ENCODE data around the gene NUMB. TPM values are rescaled to one million over a fixed set of nuclear protein-coding genes. Genes with fewer than 3 reads are reported as not detected.
A peak's percentile ranks its signal among the peaks of the same experiment; 100 is the strongest.

Gene NUMB
- total and polyA plus RNA-seq, 2 donors (not counting 3 experiments of a cell fraction or from before 2014, with no cell fraction given), result 128 to 164 TPM

- Histone ChIP-seq H3K27ac (ENCODE audit: insufficient read depth, low read depth, low read length) (peak overlapping the region; percentile 70), H3K79me2 (ENCODE audit: control insufficient read depth, insufficient read depth, low read length) (peaks cover 4% of the 10 kb centered on the region), H4K20me1 (replicated peaks; ENCODE audit: control insufficient read depth, extremely low read depth, insufficient read depth, low read length) (no peaks in the 10 kb centered on the region), H2AFZ (ENCODE audit: low read depth, low read length) (no peak overlapping the region), H3K36me3 (ENCODE audit: control insufficient read depth in 2 of 2, extremely low read depth in 1 of 2, insufficient read depth in 2 of 2, low read length in 2 of 2) (no peaks in the 10 kb centered on the region), H3K9me3 (replicated peaks; ENCODE audit: control insufficient read depth, insufficient read depth, low read length) (no peaks in the 10 kb centered on the region), H3K27me3 (ENCODE audit: control insufficient read depth in 2 of 2, insufficient read depth in 2 of 2, low read length in 2 of 2) (no peaks in the 10 kb centered on the region), H3K4me3 (replicated peaks in 1 of 3; ENCODE audit: insufficient read depth in 1 of 3, low read depth in 1 of 3, low read length in 3 of 3) (no peak overlapping the region), H3K9ac (replicated peaks; ENCODE audit: extremely low read depth, insufficient read depth, low read length) (peak overlapping the region; percentile 37), H3K9me1 (replicated peaks; ENCODE audit: control insufficient read depth, extremely low read depth, insufficient read depth, low read length) (no peaks in the 10 kb centered on the region), H3K4me2 (ENCODE audit: insufficient read depth, low read length) (peak overlapping the region; percentile 52), H3K4me1 (ENCODE audit: control insufficient read depth, extremely low read depth, insufficient read depth, low read length) (peaks cover 81% of the 10 kb centered on the region)
- no TSS peak for BruUV-seq (replicated peaks)
- POLR2A ChIA-PET, result interaction anchor here (0.6 kb wide), 1 partner anchor 47 kb away, joined by 6 read pairs; no protein-coding TSS in a partner anchor
- CTCF ChIA-PET, result interaction anchor here (0.7 to 11.6 kb wide), 7 partner anchors 9 to 290 kb away, joined by 3 to 123 read pairs (median 4); no protein-coding TSS in a partner anchor
- TF ChIP-seq JUN (IDR thresholded peaks at IDR 0.05; ENCODE audit: borderline replicate concordance, insufficient read depth, insufficient read length, low read depth) (no peak), GATA2 (IDR thresholded peaks at IDR 0.05; ENCODE audit: insufficient read depth, insufficient read length, low read depth, low read length) (peak; percentile 7)
- DNase-seq (ENCODE audit: low read depth, low spot score) (peak; percentile 62), FAIRE-seq (no peak)
- dilution Hi-C loops (cut with MboI; ENCODE audit: extremely low pct_ligation_motif_present, low sequenced_read_pairs), result loop anchor here (25.0 kb wide), 2 partner anchors 176 to 276 kb away; no protein-coding TSS in a partner anchor
- intact Hi-C loops (cut with micrococcal nuclease), result loop anchor here (2.0 kb wide), 1 partner anchor 28 kb away; the partner anchor contains the start of gene RIOX1
These were observed 4.5 kb upstream of the NUMB start for GRCh38 chr14:73462815-73463214.

GRCh38 chr14:73462048-73462715 lies 3.8 kb upstream of the NUMB start:
- POLR2A ChIA-PET, result interaction anchor here (0.6 to 1.3 kb wide), 2 partner anchors 9 to 47 kb away, joined by 3 to 6 read pairs; no protein-coding TSS in a partner anchor

More at GRCh38 chr14:73462048-73462715, 3.8 kb upstream of the NUMB start:
- no peak overlapping the region for H3K4me3 ChIP-seq (replicated peaks in 1 of 3; ENCODE audit: insufficient read depth in 1 of 3, low read depth in 1 of 3, low read length in 3 of 3)
- TF ChIP-seq EZH2 (IDR thresholded peaks at IDR 0.05; ENCODE audit: borderline replicate concordance, low read depth, low read length, severe bottlenecking) (no peak), POLR2A (IDR thresholded peaks at IDR 0.05; ENCODE audit: low read depth, low read length) (no peak), GATA2 (IDR thresholded peaks at IDR 0.05; ENCODE audit: insufficient read depth, insufficient read length, low read depth, low read length) (no peak), POLR2AphosphoS5 (IDR thresholded peaks at IDR 0.05; ENCODE audit: insufficient read depth, low read depth, low read length) (no peak)
- no TSS peak for BruUV-seq (replicated peaks)
- no peak for FAIRE-seq
- intact Hi-C loops (cut with micrococcal nuclease) (loop anchor here (2.0 kb wide), 1 partner anchor 29 kb away; the partner anchor contains the start of gene RIOX1), dilution Hi-C loops (cut with MboI; ENCODE audit: extremely low pct_ligation_motif_present, low sequenced_read_pairs) (loop anchor here (25.0 kb wide), 2 partner anchors 175 to 275 kb away; no protein-coding TSS in a partner anchor)
- H3K27me3 ChIP-seq (ENCODE audit: control insufficient read depth in 2 of 2, insufficient read depth in 2 of 2, low read length in 2 of 2), result no peaks in the 10 kb centered on the region
- no peaks in the 10 kb centered on the region for H3K9me3 ChIP-seq (replicated peaks; ENCODE audit: control insufficient read depth, insufficient read depth, low read length)
- peaks cover 79% of the 10 kb centered on the region for H3K4me1 ChIP-seq (ENCODE audit: control insufficient read depth, extremely low read depth, insufficient read depth, low read length)
- H3K36me3 ChIP-seq (ENCODE audit: control insufficient read depth in 2 of 2, extremely low read depth in 1 of 2, insufficient read depth in 2 of 2, low read length in 2 of 2), result no peaks in the 10 kb centered on the region
- peak overlapping the region; percentile 52 for H3K4me2 ChIP-seq (ENCODE audit: insufficient read depth, low read length)
- H3K79me2 ChIP-seq (ENCODE audit: control insufficient read depth, insufficient read depth, low read length), result peaks cover 10% of the 10 kb centered on the region
- H4K20me1 ChIP-seq (replicated peaks; ENCODE audit: control insufficient read depth, extremely low read depth, insufficient read depth, low read length), result no peaks in the 10 kb centered on the region
- H2AFZ ChIP-seq (ENCODE audit: low read depth, low read length), result peak overlapping the region; percentile 57
- H3K27ac ChIP-seq (ENCODE audit: insufficient read depth, low read depth, low read length), result peak overlapping the region; percentile 70
- H3K9ac ChIP-seq (replicated peaks; ENCODE audit: extremely low read depth, insufficient read depth, low read length), result peak overlapping the region; percentile 37
- no peaks in the 10 kb centered on the region for H3K9me1 ChIP-seq (replicated peaks; ENCODE audit: control insufficient read depth, extremely low read depth, insufficient read depth, low read length)
- peak; percentile 44 for DNase-seq (ENCODE audit: low read depth, low spot score)
- CTCF ChIA-PET, result interaction anchor here (1.0 to 11.6 kb wide), 5 partner anchors 10 to 289 kb away, joined by 3 to 123 read pairs (median 8); no protein-coding TSS in a partner anchor

Measured in endothelial cell of umbilical vein (primary cell).